HL-60 (cell line): ENCODE results near the gene KDM1B.

Experiments
- DNase-seq, 2 experiments: peaks; one replicate each; pipeline ENCODE4 v3.0.0-alpha.2; 2010 to 2020; ENCODE audit warnings: low read depth in 1 of 2, low spot score in 1 of 2
- H3K27ac ChIP-seq: fragments of 250-450 bp; sonication (Bioruptor Pico); replicated peaks from 2 replicates; pipeline ENCODE4 v1.5.1; 2020; ENCODE audit warnings: mild to moderate bottlenecking, moderate library complexity
- H3K27me3 ChIP-seq: fragments of 250-450 bp; sonication (Bioruptor Pico); 2 replicates; pipeline ENCODE4 v1.5.1; 2021; ENCODE audit warnings: mild to moderate bottlenecking, moderate library complexity; ENCODE audit not compliant: insufficient read depth, poor library complexity, severe bottlenecking
- H3K4me3 ChIP-seq: replicated peaks from 2 replicates; pipeline ENCODE4 v1.5.1; 2011; ENCODE audit warnings: mild to moderate bottlenecking, control low read depth, low read length; ENCODE audit not compliant: insufficient read depth
- GABPA ChIP-seq: IDR thresholded peaks from 2 replicates; pipeline ENCODE4 v1.6.1; 2012; ENCODE audit warnings: low read depth
- POLR2AphosphoS5 ChIP-seq: IDR thresholded peaks from 2 replicates; pipeline ENCODE4 v1.6.1; 2012; ENCODE audit warnings: low read depth
- SPI1 ChIP-seq: IDR thresholded peaks from 2 replicates; pipeline ENCODE4 v1.6.1; 2012; ENCODE audit warnings: low read depth, mild to moderate bottlenecking, borderline replicate concordance
- TF ChIP-seq, protein P1 (sequence below): IDR thresholded peaks from one replicate; pipeline ENCODE4 v1.5.1; 2011; ENCODE audit warnings: low read length, control low read depth, inconsistent platforms; ENCODE audit not compliant: insufficient read depth
- TF ChIP-seq, protein P2 (sequence below): IDR thresholded peaks from 2 replicates; pipeline ENCODE4 v1.6.1; 2012; ENCODE audit warnings: low read depth; ENCODE audit not compliant: insufficient replicate concordance

Gene KDM1B

DNA sequence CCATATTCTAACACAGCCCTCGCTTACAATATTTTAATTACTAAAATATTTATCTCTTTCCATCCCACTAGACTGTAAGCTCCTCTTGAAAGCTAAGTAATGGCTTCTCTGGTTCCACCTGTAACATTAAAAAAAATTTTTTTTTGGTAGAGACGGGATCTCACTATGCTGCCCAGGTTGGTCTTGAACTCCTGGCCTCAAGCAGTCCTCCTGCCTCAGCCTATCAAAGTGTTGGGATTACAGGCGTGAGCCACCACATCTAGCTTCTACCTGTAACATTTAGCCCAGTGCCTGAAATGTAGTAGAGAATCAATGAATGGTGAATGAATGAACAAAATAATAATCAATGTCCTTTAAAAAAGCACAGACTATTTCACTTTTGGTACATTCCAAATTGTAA lies 80.3 kb downstream of the KDM1B start:
- H3K4me3 ChIP-seq: no peak overlapping the region
- H3K27me3 ChIP-seq: no peaks in the 10 kb centered on the region
- no peak for DNase-seq
- no peak overlapping the region for H3K27ac ChIP-seq
- TF ChIP-seq SPI1 (no peak), GABPA (no peak), POLR2AphosphoS5 (no peak)
- TF ChIP-seq, protein P1, sequence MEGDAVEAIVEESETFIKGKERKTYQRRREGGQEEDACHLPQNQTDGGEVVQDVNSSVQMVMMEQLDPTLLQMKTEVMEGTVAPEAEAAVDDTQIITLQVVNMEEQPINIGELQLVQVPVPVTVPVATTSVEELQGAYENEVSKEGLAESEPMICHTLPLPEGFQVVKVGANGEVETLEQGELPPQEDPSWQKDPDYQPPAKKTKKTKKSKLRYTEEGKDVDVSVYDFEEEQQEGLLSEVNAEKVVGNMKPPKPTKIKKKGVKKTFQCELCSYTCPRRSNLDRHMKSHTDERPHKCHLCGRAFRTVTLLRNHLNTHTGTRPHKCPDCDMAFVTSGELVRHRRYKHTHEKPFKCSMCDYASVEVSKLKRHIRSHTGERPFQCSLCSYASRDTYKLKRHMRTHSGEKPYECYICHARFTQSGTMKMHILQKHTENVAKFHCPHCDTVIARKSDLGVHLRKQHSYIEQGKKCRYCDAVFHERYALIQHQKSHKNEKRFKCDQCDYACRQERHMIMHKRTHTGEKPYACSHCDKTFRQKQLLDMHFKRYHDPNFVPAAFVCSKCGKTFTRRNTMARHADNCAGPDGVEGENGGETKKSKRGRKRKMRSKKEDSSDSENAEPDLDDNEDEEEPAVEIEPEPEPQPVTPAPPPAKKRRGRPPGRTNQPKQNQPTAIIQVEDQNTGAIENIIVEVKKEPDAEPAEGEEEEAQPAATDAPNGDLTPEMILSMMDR: no peak
- TF ChIP-seq, protein P2, sequence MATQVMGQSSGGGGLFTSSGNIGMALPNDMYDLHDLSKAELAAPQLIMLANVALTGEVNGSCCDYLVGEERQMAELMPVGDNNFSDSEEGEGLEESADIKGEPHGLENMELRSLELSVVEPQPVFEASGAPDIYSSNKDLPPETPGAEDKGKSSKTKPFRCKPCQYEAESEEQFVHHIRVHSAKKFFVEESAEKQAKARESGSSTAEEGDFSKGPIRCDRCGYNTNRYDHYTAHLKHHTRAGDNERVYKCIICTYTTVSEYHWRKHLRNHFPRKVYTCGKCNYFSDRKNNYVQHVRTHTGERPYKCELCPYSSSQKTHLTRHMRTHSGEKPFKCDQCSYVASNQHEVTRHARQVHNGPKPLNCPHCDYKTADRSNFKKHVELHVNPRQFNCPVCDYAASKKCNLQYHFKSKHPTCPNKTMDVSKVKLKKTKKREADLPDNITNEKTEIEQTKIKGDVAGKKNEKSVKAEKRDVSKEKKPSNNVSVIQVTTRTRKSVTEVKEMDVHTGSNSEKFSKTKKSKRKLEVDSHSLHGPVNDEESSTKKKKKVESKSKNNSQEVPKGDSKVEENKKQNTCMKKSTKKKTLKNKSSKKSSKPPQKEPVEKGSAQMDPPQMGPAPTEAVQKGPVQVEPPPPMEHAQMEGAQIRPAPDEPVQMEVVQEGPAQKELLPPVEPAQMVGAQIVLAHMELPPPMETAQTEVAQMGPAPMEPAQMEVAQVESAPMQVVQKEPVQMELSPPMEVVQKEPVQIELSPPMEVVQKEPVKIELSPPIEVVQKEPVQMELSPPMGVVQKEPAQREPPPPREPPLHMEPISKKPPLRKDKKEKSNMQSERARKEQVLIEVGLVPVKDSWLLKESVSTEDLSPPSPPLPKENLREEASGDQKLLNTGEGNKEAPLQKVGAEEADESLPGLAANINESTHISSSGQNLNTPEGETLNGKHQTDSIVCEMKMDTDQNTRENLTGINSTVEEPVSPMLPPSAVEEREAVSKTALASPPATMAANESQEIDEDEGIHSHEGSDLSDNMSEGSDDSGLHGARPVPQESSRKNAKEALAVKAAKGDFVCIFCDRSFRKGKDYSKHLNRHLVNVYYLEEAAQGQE: no peak

DNA sequence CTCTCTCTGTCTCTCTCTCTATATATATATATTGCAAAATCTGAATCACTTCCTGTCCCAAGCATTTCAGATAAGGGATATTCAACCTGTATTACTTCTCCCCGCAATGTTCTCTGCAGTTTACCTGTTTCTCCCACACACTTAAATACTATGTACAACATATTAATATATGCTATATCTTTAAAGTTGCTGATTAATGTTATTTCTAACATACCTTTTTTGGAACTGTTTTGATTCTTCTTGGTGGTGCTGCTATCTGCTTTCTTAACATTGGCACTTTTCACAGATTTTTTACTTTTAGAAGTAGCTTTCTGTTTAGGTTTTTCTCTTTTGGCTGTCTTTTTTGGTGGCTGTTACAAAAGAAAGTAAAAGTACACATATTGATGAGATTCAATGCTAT lies 81.9 kb downstream of the KDM1B start:
- TF ChIP-seq, protein P1: no peak
- no peak for TF ChIP-seq SPI1
- TF ChIP-seq GABPA: no peak
- TF ChIP-seq, protein P2: no peak
- TF ChIP-seq POLR2AphosphoS5: no peak
- Histone ChIP-seq H3K27me3 (no peaks in the 10 kb centered on the region), H3K27ac (no peak overlapping the region), H3K4me3 (no peak overlapping the region)
- DNase-seq: no peak

DNA sequence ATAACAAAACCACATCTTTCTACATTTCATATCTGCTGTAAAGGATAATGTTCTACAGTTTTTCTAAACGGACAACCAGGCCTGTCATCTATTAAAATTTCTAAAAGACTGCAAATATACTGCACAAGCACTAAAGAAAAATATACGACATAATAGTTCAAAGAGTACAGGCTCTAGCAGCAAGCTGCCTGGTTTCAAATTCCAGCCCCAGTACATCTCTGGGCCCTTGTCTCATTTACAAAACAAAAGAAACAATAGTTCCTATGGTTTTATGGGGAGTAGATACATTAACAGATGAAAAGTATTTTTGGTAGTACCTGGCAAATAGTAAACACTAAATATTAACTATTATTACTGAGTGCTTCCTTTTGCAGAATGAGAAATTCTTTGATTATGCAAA lies 85.0 kb downstream of the KDM1B start:
- DNase-seq: no peak
- TF ChIP-seq SPI1 (no peak), POLR2AphosphoS5 (no peak), GABPA (no peak)
- TF ChIP-seq, protein P2: no peak
- TF ChIP-seq, protein P1: no peak
- H3K4me3 ChIP-seq: no peak overlapping the region
- no peaks in the 10 kb centered on the region for H3K27me3 ChIP-seq
- no peak overlapping the region for H3K27ac ChIP-seq
